HEK293 (cell line): ENCODE results near the gene TOM1L2.

Source experiments
- CTCF ChIA-PET: fragments of 350-600 bp; formaldehyde crosslinking; extraction: SDS; loops from one replicate; lab custom pipeline; 2021; ENCODE audit warnings: antibody characterized with exemption; lab: Yijun Ruan, JAX
- POLR2A ChIA-PET: fragments of 300-600 bp; formaldehyde crosslinking; extraction: SDS; loops from one replicate; lab custom pipeline; 2020; ENCODE audit warnings: antibody characterized with exemption, inconsistent platforms; lab: Yijun Ruan, JAX
- H3K27ac ChIP-seq: fragments of 200-500 bp; sonication (Bioruptor generic); 2 replicates; pipeline ENCODE4 v1.5.1; 2014; ENCODE audit warnings: low read depth, low read length, control low read depth, inconsistent platforms; ENCODE audit errors: extremely low read depth
- H3K36me3 ChIP-seq, 2 experiments: fragments of 200-500 bp in 1 of 2; sonication (Bioruptor generic) in 1 of 2; 1 replicate in 1 of 2; 2 replicates in 1 of 2; pipeline ENCODE4 v1.5.1; 2014 to 2017; ENCODE audit warnings: inconsistent platforms in 2 of 2, low read length in 2 of 2; ENCODE audit not compliant: control insufficient read depth in 2 of 2, insufficient read depth in 1 of 2
- H3K4me1 ChIP-seq: fragments of 200-500 bp; sonication (Bioruptor generic); 2 replicates; pipeline ENCODE4 v1.5.1; 2014; ENCODE audit warnings: mild to moderate bottlenecking, low read length, inconsistent platforms; ENCODE audit not compliant: control insufficient read depth, insufficient read depth
- H3K4me3 ChIP-seq: 2 replicates; pipeline ENCODE4 v1.5.1; 2011; ENCODE audit warnings: low read depth, mild to moderate bottlenecking, control low read depth, low read length, moderate library complexity
- H3K9me3 ChIP-seq: fragments of 200-500 bp; sonication (Bioruptor generic); 2 replicates; pipeline ENCODE4 v1.5.1; 2014; ENCODE audit warnings: low read depth, low read length, inconsistent platforms; ENCODE audit not compliant: control insufficient read depth, insufficient read depth
- EGR2 ChIP-seq: fragments of 450-650 bp; formaldehyde crosslinking; IDR thresholded peaks from 2 replicates; pipeline ENCODE4 v1.5.1; 2016; ENCODE audit warnings: low read depth, missing biosample characterization, missing genetic modification characterization
- GFI1B ChIP-seq: fragments of 450-650 bp; formaldehyde crosslinking; IDR thresholded peaks from 2 replicates; pipeline ENCODE4 v1.5.1; 2016; ENCODE audit warnings: missing biosample characterization, missing genetic modification characterization
- HOXC10 ChIP-seq: sonication (generic); formaldehyde crosslinking; IDR thresholded peaks from 2 replicates; pipeline ENCODE4 v1.8.1; 2023; ENCODE audit warnings: mild to moderate bottlenecking, missing genetic modification reagents
- IKZF3 ChIP-seq: fragments of 450-650 bp; IDR thresholded peaks from 2 replicates; pipeline ENCODE4 v1.5.0; 2018; ENCODE audit warnings: missing biosample characterization, mild to moderate bottlenecking, missing genetic modification characterization, moderate library complexity
- WT1 ChIP-seq: fragments of 450-650 bp; formaldehyde crosslinking; IDR thresholded peaks from 2 replicates; pipeline ENCODE4 v1.5.1; 2016; ENCODE audit warnings: missing biosample characterization, missing genetic modification characterization
- ZBTB48 ChIP-seq: fragments of 450-650 bp; formaldehyde crosslinking; IDR thresholded peaks from 2 replicates; pipeline ENCODE4 v1.5.1; 2016; ENCODE audit warnings: missing biosample characterization, missing genetic modification characterization
- ZBTB7A ChIP-seq: fragments of 450-650 bp; formaldehyde crosslinking; IDR thresholded peaks from 2 replicates; pipeline ENCODE4 v1.5.1; 2016; ENCODE audit warnings: low read depth, missing biosample characterization, missing genetic modification characterization
- ZNF157 ChIP-seq: fragments of 450-650 bp; formaldehyde crosslinking; IDR thresholded peaks from 2 replicates; pipeline ENCODE4 v1.5.1; 2016; ENCODE audit warnings: missing biosample characterization, missing genetic modification characterization
- ZNF2 ChIP-seq: fragments of 450-650 bp; formaldehyde crosslinking; IDR thresholded peaks from 2 replicates; pipeline ENCODE4 v1.5.1; 2016; ENCODE audit warnings: missing biosample characterization, missing genetic modification characterization
- ZNF223 ChIP-seq: fragments of 450-650 bp; formaldehyde crosslinking; IDR thresholded peaks from 2 replicates; pipeline ENCODE4 v1.5.1; 2016; ENCODE audit warnings: missing biosample characterization, missing genetic modification characterization
- ZNF311 ChIP-seq: fragments of 450-650 bp; formaldehyde crosslinking; IDR thresholded peaks from 2 replicates; pipeline ENCODE4 v1.5.1; 2017; ENCODE audit warnings: missing biosample characterization, missing genetic modification characterization, borderline replicate concordance
- ZNF335 ChIP-seq: fragments of 450-650 bp; formaldehyde crosslinking; conservative IDR thresholded peaks from 2 replicates; pipeline ENCODE4 v1.5.1; 2016; ENCODE audit warnings: missing biosample characterization, missing genetic modification characterization
- ZNF354C ChIP-seq: fragments of 450-650 bp; formaldehyde crosslinking; IDR thresholded peaks from 2 replicates; pipeline ENCODE4 v1.5.1; 2016; ENCODE audit warnings: missing biosample characterization, missing genetic modification characterization, low read depth, borderline replicate concordance
- ZNF394 ChIP-seq: fragments of 450-650 bp; formaldehyde crosslinking; IDR thresholded peaks from 2 replicates; pipeline ENCODE4 v1.5.1; 2016; ENCODE audit warnings: missing biosample characterization, missing genetic modification characterization, mild to moderate bottlenecking, moderate library complexity, borderline replicate concordance
- ZNF529 ChIP-seq: fragments of 450-650 bp; formaldehyde crosslinking; IDR thresholded peaks from 2 replicates; pipeline ENCODE4 v1.5.1; 2017; ENCODE audit warnings: missing genetic modification characterization, missing biosample characterization; ENCODE audit not compliant: insufficient replicate concordance
- ZNF560 ChIP-seq: fragments of 450-650 bp; formaldehyde crosslinking; IDR thresholded peaks from 2 replicates; pipeline ENCODE4 v1.5.1; 2017; ENCODE audit warnings: missing biosample characterization, missing genetic modification characterization, borderline replicate concordance
- ZNF629 ChIP-seq: fragments of 450-650 bp; formaldehyde crosslinking; IDR thresholded peaks from 2 replicates; pipeline ENCODE4 v1.5.1; 2017; ENCODE audit warnings: missing biosample characterization, missing genetic modification characterization
- ZNF707 ChIP-seq: fragments of 450-650 bp; formaldehyde crosslinking; IDR thresholded peaks from 2 replicates; pipeline ENCODE4 v1.5.1; 2016; ENCODE audit warnings: missing biosample characterization, missing genetic modification characterization
- ZNF747 ChIP-seq: fragments of 450-650 bp; formaldehyde crosslinking; IDR thresholded peaks from 2 replicates; pipeline ENCODE4 v1.5.1; 2016; ENCODE audit warnings: missing biosample characterization, missing genetic modification characterization
- TF ChIP-seq, protein P1 (sequence below): fragments of 450-650 bp; formaldehyde crosslinking; IDR thresholded peaks from 2 replicates; pipeline ENCODE4 v1.5.1; 2016; ENCODE audit warnings: missing biosample characterization, missing genetic modification characterization
- TF ChIP-seq, protein P2 (sequence below): fragments of 450-650 bp; formaldehyde crosslinking; IDR thresholded peaks from 2 replicates; pipeline ENCODE4 v1.5.1; 2016; ENCODE audit warnings: missing biosample characterization, missing genetic modification characterization
- TF ChIP-seq, protein P3 (sequence below): fragments of 450-650 bp; formaldehyde crosslinking; IDR thresholded peaks from 2 replicates; pipeline ENCODE4 v1.5.1; 2016; ENCODE audit warnings: missing biosample characterization, missing genetic modification characterization
- TF ChIP-seq, protein P4 (sequence below): fragments of 450-650 bp; formaldehyde crosslinking; IDR thresholded peaks from 2 replicates; pipeline ENCODE4 v1.5.1; 2016; ENCODE audit warnings: missing biosample characterization, missing genetic modification characterization

The TOM1L2 gene

DNA sequence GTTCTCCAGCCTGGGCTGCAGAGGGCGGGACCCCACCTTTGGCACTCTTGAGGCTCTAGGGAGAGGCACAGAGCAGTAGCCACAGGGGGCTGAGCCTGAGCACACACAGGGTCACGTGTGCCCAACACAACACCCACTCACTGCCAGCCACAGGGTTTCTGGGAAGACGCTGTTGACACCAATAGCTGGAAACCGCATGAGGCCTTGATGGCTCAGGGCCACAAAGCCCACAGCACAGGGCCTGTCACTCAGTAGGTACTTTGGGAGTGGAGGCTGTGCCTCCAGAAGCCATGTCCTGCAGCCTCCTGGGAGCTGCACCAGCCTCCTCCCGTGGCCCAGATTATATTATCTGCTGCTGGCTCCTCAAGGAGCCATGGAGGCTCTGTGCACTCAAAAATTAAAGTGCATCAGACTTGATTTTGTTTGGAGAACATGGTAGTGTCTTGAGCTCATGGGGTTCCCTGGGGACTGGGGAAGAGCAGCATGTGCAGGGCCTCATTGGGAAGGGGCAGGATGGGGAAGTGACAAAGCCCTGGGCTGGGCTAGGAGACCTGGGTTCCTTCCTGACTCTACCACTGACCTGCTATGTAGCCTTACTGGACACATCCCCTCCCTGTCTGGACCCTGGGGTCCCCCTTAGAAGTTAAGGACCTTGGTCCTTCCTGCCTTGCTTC lies 122.9 kb downstream of the TOM1L2 start (continued):
- peak; percentile 67 for TF ChIP-seq IKZF3 (tag by site-specific recombination)
- TF ChIP-seq ZNF394 (tag by site-specific recombination) = peak; percentile 54; the same call in 1 of the 2 replicates
- TF ChIP-seq ZNF2 (tag by site-specific recombination) = no peak
- TF ChIP-seq ZNF157 (tag by site-specific recombination) = no peak

DNA sequence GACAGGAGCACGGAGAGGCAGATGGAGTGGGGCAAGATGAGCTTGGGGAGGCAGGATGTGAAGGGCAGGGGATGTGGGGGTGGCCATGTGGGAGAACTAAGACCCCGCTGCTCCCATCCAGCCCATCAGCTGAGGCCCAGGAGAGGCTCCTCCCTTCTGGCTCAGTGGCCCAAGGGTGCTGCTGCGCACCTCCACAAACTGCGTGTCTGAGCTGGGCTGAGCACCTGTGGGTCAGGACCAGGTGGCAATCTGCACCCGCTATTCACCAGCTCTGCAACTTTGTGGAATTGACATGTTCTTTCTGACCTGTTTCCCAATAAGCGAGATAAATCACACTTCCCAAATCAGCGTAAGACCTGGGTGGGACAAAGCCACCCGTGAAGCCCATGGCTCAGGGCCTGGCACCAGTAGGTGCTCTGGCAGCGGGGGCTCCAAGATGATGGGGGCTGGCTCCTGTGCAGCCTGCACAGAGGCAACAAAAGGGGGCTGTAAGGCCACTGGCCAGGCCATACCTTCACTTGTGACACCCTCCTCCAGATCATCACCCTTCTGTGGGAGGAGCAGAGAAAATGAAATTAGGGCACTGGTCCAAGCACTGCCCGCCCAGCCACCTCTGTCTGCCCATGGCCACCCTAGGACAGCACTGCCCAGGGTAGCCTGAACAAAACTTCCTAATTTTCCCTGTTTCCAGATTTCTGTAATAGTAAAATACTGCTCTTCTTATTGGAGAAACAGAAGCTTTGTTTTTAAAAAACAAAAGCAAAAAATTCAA lies 123.7 kb downstream of the TOM1L2 start:
- Histone ChIP-seq H3K27ac (peak overlapping the region; percentile 70; the same call in 1 of the 2 replicates), H3K4me3 (no peak overlapping the region), H3K9me3 (no peaks in the 10 kb centered on the region), H3K4me1 (peaks cover 25% of the 10 kb centered on the region), H3K36me3 (peaks cover 0 to 3% of the 10 kb centered on the region in 2 experiments; a peak in 1 of 3 replicates)
- no peak for TF ChIP-seq ZNF354C
- 0 out of 2 replicates have a peak, but pooled peaks have one; percentile 15 for TF ChIP-seq ZNF335
- TF ChIP-seq ZNF629 (tag by site-specific recombination) = no peak
- TF ChIP-seq, protein P1, sequence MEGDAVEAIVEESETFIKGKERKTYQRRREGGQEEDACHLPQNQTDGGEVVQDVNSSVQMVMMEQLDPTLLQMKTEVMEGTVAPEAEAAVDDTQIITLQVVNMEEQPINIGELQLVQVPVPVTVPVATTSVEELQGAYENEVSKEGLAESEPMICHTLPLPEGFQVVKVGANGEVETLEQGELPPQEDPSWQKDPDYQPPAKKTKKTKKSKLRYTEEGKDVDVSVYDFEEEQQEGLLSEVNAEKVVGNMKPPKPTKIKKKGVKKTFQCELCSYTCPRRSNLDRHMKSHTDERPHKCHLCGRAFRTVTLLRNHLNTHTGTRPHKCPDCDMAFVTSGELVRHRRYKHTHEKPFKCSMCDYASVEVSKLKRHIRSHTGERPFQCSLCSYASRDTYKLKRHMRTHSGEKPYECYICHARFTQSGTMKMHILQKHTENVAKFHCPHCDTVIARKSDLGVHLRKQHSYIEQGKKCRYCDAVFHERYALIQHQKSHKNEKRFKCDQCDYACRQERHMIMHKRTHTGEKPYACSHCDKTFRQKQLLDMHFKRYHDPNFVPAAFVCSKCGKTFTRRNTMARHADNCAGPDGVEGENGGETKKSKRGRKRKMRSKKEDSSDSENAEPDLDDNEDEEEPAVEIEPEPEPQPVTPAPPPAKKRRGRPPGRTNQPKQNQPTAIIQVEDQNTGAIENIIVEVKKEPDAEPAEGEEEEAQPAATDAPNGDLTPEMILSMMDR (tag by site-specific recombination) = 0 out of 2 replicates have a peak, but pooled peaks have one; percentile 6
- TF ChIP-seq ZNF311 (tag by site-specific recombination) = no peak
- no peak for TF ChIP-seq ZNF747
- no peak for TF ChIP-seq WT1 (tag by site-specific recombination)
- TF ChIP-seq HOXC10 (CRISPR knock-in tag) = no peak
- TF ChIP-seq ZBTB48 = no peak
- POLR2A ChIA-PET = interaction anchor here (0.6 to 6.2 kb wide), 3 partner anchors 13 to 166 kb away, joined by 3 to 31 read pairs (median 4); partner anchors contain the start of gene SREBF1
- CTCF ChIA-PET = interaction anchor here (0.6 to 2.5 kb wide), 8 partner anchors 10 to 186 kb away, joined by 3 to 12 read pairs (median 4); no protein-coding TSS in a partner anchor

DNA sequence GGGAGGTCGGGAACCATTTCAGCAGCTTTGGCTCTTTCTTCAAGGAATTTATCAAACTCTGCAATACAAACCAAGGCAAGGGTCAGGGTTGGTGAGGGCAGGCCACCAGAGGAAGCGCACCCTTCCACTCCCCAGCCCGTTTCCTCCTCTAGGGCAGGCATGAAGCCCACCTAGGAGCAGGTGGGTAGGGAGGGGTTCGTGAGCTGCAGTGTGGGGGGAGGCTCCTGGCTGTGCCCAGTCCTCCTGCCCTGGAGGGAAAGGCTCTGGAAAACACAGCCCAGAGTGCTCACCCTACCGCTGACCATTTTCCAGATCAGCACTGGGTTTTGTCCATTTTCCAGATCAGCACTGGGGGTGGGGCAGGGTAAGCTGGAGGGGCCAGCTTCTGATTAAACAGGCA lies 124.5 kb downstream of the TOM1L2 start:
- Histone ChIP-seq H3K27ac (no peak overlapping the region), H3K4me3 (no peak overlapping the region), H3K36me3 (peaks cover 0 to 3% of the 10 kb centered on the region in 2 experiments; a peak in 1 of 3 replicates), H3K4me1 (peaks cover 25% of the 10 kb centered on the region)
- ChIA-PET POLR2A (interaction anchor here (6.2 kb wide), 1 partner anchor 12 kb away, joined by 31 read pairs; the partner anchor contains the start of gene SREBF1), CTCF (interaction anchor here (0.6 to 2.5 kb wide), 2 partner anchors 13 to 36 kb away, joined by 3 to 12 read pairs; no protein-coding TSS in a partner anchor)
- TF ChIP-seq, protein P2, sequence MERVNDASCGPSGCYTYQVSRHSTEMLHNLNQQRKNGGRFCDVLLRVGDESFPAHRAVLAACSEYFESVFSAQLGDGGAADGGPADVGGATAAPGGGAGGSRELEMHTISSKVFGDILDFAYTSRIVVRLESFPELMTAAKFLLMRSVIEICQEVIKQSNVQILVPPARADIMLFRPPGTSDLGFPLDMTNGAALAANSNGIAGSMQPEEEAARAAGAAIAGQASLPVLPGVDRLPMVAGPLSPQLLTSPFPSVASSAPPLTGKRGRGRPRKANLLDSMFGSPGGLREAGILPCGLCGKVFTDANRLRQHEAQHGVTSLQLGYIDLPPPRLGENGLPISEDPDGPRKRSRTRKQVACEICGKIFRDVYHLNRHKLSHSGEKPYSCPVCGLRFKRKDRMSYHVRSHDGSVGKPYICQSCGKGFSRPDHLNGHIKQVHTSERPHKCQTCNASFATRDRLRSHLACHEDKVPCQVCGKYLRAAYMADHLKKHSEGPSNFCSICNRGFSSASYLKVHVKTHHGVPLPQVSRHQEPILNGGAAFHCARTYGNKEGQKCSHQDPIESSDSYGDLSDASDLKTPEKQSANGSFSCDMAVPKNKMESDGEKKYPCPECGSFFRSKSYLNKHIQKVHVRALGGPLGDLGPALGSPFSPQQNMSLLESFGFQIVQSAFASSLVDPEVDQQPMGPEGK (tag by site-specific recombination) = no peak
- TF ChIP-seq ZNF529 (tag by site-specific recombination) (no peak), ZNF223 (tag by site-specific recombination) (no peak), GFI1B (tag by site-specific recombination) (no peak), ZBTB7A (tag by site-specific recombination) (no peak), EGR2 (no peak), ZNF560 (tag by site-specific recombination) (no peak), ZNF707 (tag by site-specific recombination) (no peak)
- TF ChIP-seq, protein P3, sequence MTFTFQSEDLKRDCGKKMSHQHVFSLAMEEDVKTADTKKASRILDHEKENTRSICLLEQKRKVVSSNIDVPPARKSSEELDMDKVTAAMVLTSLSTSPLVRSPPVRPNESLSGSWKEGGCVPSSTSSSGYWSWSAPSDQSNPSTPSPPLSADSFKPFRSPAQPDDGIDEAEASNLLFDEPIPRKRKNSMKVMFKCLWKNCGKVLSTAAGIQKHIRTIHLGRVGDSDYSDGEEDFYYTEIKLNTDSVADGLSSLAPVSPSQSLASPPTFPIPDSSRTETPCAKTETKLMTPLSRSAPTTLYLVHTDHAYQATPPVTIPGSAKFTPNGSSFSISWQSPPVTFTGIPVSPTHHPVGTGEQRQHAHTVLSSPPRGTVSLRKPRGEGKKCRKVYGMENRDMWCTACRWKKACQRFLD (tag by site-specific recombination) = no peak
- TF ChIP-seq, protein P4, sequence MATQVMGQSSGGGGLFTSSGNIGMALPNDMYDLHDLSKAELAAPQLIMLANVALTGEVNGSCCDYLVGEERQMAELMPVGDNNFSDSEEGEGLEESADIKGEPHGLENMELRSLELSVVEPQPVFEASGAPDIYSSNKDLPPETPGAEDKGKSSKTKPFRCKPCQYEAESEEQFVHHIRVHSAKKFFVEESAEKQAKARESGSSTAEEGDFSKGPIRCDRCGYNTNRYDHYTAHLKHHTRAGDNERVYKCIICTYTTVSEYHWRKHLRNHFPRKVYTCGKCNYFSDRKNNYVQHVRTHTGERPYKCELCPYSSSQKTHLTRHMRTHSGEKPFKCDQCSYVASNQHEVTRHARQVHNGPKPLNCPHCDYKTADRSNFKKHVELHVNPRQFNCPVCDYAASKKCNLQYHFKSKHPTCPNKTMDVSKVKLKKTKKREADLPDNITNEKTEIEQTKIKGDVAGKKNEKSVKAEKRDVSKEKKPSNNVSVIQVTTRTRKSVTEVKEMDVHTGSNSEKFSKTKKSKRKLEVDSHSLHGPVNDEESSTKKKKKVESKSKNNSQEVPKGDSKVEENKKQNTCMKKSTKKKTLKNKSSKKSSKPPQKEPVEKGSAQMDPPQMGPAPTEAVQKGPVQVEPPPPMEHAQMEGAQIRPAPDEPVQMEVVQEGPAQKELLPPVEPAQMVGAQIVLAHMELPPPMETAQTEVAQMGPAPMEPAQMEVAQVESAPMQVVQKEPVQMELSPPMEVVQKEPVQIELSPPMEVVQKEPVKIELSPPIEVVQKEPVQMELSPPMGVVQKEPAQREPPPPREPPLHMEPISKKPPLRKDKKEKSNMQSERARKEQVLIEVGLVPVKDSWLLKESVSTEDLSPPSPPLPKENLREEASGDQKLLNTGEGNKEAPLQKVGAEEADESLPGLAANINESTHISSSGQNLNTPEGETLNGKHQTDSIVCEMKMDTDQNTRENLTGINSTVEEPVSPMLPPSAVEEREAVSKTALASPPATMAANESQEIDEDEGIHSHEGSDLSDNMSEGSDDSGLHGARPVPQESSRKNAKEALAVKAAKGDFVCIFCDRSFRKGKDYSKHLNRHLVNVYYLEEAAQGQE (tag by site-specific recombination) = no peak
- TF ChIP-seq, all 188 proteins: peak for 0
- H3K9me3 ChIP-seq = no peaks in the 10 kb centered on the region
